NOMO-1 treated with DMSO at 0.1 percent for 48 hours (cell line): ENCODE data around the gene SLC19A1.
"Not testable (repeated sequence)": the region's sequence is repeated elsewhere in the genome, so short reads cannot be mapped to it uniquely, and the experiment has no call there.

Experiments used
- DNase-seq: peaks from one replicate; lab custom pipeline; 2025; ENCODE audit not compliant: unreplicated experiment; lab: John Stamatoyannopoulos, UW

SLC19A1 gene

DNA sequence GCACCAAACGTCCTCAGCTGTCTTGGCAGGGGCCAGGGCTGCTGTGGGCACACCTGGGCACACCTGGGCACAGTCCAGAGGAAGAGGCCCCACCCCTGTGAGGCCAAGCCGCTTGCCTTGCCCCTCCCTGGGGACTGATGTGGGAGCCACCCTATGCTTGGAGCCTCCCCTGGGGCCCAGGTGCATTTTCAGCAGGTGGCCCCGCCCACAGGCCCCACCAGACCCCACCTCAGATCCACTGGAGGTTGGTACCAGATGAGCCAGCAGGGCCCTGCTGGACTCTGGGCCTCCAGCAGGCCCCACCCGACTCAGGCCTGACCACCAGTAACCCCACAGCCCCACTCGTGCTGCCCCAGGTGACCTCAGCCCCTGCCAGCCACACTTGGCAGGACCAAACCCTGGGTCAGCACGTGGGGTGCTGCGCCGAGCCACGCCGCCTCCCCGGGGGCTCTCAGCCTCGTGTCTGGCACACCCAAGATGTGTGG lies 8.8 kb downstream of the SLC19A1 start:
- DNase-seq = no peak

DNA sequence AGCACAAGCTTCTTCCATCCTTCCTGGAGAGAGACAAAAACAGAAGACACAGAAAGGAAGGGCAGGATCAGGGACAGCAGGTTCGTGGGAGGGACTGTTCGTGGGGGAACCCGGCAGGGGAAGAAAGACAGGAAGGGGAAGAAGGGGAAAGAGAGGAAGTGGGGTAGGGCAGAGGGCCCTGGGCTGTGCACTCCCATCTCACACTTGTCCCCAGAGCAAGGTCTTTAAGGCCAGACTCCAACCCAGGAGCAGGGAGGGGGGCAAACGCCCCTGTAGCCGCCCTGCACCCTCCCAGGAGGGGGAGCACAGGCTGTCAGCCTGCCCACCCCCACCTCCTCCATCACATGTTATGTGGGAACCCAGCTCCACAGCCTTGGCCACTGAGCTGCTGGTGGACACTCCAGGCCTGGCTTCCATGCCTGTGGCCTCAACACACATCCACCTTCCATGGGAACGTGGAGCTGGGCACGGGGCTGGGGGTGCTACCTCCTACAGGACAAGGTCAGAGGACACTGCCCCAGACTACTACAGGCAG lies 9.3 kb downstream of the SLC19A1 start:
- peak; percentile 24 for DNase-seq

DNA sequence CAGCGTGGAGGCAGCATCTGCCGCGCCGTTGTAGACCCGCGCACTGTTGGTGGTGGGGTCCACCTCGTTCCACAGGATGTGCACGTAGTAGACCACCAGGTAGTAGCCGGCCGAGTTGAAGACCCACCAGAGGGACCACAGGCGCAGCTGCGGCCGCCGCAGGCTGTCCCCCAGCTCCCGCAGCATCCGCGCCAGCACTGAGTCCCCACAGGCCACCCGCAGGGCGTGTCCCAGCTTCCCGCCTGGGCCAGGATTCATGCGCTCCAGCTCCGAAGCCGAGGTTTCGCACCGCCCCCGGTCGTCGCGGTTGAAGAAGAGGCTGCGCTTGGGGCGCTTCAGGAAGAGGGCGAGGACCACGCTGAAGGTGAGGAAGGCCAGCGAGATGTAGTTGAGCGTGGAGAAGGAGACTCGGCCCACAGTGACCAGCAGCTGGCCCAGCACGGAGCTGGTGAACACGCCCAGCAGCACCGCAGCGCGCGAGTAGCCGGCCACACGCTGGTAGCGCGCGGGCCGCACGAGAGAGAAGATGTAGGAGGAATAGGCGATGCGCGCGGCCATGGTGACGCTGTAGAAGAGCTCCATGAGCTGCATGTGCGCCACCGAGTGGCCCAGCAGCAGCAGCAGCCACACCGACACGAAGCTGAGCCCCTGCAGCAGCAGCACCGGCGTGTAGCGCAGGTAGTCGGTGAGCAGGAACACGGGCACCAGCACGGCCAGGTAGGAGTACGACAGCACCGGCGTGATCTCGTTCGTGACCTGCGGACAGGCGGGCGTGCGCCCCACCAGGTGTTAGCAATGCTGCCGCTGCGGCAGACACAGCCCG lies 10.6 kb downstream of the SLC19A1 start:
- DNase-seq = no peak

DNA sequence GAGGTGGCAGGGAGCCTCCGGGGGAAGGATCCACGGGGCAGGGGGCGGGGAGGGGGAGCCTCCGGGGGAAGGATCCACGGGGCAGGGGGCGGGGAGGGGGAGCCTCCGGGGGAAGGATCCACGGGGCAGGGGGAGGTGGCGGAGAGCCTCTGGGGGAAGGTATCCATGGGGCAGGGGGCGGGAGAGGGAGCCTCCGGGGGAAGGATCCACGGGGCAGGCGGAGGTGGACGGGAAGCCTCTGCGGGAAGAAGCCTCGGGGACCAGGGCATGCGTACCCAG lies 11.2 kb downstream of the SLC19A1 start:
- not testable (repeated sequence) for DNase-seq

DNA sequence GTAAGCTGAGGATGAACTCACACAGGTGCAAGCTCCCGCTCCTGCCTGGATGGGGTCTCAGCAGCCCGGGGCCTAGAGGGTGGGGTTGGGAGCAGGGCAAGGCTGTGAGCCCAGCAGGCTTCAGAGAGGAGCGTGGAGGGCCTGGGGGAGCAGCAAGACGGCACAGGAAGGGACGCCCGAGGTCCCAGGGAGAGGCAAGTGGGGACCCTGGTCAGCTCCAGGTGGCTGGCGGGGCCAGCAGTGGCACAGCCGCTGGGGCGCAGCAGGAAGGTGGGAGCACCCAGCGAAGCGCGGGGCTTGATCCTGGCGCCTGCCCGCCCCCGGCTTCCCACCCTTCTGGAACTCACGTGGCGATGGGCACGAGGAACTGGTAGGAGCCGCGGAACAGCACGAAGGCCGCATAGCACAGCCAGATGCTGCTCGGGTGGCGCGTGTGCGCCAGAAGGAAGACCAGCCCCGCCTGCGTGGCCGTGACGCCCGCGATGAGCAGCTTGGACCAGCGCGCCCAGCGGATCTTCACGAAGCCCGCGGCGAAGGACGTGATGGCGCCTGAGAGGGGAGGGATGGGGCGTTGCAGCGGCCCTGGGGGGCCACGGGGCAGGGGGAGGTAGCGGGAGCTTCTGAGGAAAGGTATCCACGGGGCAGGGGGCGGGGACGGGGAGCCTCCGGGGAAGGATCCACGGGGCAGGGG lies 11.7 kb downstream of the SLC19A1 start:
- no peak for DNase-seq

DNA sequence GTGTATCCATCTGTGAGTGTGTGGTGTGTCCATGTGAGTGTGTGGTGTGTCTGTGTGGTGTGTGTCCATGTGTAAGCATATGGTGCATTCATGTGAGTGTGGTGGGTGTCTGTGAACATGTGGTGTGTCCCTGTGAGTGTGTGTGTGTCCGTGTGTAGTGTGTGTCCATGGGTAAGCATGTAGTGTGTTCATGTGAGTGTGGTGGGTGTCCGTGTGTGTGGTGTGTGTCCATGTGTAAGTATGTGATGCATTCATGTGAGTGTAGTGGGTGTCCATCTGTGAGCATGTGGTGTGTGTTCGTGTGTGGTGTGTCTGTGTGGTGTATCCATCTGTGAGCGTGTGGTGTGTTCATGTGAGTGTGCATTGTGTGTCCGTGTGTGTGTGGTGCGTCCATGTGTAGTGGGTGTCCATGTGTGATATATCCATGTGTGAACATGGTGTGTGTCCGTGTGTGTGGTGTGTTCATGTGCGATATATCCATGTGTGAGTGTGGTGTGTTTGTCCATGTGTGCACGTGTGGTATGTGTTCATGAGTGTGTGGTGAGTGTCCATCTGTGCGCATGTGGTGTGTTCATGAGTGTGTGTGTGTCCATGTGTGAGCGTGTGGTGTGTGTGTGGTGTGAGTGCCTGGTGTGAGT lies 12.3 kb downstream of the SLC19A1 start:
- no peak for DNase-seq

DNA sequence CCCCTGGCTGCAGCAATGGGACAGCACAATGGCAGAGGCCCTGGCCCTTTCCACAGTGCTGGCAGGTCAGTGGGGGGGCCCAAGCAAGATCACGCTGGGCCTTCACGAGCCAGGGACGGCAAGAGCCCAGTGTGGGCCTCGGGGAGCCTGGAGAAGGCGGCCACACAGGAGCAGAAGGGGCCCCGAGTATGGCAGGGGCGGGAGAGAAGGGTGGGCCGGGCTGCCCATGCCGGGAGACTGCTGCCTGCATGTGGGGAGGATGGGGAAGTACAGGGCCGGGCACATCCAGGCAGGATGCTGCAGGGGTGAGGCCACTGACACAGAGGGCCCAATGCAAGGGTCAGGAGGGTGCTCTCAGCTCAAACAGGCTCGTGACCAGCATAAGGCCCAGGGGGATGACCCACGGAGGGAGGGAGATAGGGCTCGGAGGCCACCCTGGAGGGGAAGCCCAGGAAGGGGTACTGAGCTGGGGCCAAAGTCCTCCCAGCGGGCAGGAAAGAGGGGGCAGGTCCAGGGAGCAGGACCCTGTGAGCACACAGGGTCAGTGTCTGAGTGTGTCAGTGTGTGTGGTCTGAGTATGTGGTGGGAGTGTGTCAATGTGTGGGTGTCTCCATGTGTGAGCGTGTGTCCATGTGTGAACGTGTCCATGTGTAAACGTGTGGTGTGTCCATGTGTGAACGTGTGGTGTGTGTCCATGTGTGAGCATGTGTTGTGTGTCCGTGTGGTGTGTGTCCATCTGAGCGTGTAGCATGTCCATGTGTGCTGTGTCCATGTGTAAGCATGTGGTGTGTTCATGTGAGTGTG lies 13.1 kb downstream of the SLC19A1 start:
- no peak for DNase-seq

DNA sequence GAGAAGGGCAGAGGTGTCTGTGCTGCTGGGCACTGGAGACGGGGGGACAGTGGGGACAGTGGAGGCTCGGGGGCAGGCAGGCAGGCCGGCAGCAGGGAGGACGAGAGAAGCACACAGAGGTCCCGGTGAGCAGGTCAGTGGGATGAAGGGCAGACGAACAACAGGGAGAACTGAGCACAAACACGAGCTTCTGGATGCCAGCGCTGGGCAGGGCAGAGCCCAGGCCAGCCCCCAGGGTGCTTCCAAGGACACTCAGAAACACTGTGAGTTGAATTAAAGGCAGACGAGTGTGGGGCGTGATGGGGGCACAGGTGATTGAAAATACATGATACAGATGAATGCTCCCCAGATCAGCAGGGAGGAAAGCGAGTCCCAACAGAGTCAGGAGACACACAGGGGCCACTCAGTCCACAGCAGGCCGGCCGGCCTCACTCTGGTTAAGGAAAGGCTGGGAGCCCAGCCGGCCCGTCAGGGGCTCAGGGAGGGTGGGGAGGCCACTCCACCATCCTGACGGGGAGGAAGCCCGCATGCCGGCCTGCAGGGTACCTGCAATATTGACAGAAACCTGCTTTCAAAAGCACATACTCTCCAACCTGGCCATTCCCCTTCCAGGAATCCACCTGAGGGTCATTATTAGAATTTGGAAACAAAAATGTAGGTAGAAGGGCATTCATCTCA lies 14.1 kb downstream of the SLC19A1 start:
- DNase-seq = no peak

DNA sequence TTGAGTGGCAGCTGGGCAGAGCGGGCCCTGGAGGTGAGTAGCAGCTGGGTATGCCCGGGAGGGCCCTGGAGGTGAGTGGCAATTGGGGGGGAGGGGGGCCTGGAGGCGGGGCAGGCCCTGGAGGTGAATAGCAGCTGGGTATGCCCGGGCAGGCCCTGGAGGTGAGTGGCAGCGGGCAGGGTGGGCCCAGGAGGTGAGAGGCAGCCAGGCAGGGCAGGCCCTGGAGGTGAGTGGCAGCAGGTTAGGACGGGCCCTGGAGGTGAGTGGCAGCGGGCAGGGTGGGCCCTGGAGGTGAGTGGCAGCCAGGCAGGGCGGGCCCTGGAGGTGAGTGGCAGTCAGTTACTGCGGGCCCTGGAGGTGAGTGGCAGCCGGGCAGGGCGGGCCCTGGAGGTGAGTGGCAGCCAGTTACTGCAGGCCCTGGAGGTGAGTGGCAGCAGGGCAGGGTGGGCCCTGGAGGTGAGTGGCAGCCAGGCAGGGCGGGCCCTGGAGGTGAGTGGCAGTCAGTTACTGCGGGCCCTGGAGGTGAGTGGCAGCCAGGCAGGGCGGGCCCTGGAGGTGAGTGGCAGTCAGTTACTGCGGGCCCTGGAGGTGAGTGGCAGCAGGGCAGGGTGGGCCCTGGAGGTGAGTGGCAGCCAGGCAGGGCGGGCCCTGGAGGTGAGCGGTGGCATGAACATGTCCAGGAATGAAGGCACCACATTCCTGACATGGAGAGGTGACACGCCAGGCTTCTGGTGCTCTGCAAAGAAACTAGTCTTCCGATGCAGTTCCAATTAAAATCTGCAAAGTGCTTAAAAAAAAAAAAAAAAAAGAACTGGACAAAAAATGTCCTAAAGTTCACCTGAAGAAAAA lies 14.9 kb downstream of the SLC19A1 start:
- not testable (repeated sequence) for DNase-seq

DNA sequence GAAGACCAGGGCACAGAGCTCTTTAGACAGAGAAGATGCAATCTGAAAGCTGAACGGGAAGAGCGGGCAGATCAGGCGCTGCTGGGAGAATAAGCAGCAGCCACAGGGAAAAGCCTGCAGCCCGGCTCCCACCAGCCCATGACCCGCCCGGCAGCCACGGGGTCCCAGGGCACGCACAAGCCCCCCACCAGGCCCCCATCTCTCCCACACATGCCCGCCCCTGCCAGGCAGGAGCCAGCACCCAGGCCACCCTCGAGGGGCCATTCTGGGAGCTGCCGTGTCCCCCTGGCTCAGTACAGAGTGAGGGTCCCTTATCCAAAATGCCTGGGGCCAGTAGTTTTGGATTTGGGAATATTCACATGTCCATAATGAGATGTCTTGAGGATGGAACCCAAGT lies 16.3 kb downstream of the SLC19A1 start:
- DNase-seq = no peak

DNA sequence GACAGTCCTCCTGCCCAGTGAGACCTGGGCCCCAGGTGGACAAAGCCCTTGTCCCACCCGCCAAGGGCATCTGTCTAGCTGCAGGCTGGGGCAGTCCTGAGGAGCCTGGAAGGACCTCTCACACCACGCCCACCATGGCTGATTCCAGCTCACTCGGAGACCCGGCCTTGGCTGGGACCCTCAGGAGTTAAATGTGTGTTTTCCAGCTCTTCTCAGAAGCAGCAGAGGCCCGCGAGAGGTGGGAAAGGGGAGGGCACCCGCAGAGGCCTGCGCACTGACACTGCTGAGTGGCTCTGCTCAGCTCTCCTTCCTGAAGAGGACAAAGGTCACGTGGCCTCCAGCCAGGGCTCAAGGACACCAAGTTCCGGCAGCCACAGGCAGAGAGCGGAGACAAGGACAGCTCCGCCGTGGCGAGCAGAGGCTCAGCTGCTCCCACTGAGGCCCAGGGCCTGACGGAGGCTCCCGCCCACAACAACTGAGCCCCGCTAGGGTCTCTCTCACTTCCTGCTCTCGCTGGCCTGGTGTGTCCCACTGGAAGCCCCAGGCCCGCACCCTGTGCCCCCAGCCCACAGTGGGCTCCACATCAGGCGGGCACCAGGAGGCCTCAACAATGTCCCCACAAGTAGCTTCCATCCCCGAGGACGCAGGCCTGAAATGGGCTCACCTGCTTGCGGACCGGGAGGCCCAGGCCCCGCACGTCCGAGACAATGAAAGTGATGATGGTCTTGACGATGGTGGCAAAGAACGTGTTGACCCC lies 16.9 kb downstream of the SLC19A1 start:
- no peak for DNase-seq

DNA sequence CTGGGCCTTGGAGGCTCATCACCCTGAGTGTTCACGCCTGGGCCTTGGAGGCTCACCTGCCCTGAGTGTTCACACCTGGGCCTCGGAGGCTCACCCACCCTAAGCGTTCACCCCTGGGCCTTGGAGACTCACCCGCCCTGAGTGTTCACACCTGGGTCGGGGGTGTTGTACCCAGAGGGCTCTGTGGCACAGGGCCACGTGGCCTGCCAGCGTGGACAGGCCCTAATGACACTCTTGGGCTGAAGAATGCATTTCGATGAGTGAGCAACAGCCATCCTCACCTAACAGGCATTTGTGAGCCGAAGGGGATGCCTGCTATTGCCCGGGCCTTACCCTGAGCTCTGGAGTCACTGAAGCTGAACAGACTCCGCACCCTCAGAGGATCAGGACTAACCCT lies 17.5 kb downstream of the SLC19A1 start:
- no peak for DNase-seq

DNA sequence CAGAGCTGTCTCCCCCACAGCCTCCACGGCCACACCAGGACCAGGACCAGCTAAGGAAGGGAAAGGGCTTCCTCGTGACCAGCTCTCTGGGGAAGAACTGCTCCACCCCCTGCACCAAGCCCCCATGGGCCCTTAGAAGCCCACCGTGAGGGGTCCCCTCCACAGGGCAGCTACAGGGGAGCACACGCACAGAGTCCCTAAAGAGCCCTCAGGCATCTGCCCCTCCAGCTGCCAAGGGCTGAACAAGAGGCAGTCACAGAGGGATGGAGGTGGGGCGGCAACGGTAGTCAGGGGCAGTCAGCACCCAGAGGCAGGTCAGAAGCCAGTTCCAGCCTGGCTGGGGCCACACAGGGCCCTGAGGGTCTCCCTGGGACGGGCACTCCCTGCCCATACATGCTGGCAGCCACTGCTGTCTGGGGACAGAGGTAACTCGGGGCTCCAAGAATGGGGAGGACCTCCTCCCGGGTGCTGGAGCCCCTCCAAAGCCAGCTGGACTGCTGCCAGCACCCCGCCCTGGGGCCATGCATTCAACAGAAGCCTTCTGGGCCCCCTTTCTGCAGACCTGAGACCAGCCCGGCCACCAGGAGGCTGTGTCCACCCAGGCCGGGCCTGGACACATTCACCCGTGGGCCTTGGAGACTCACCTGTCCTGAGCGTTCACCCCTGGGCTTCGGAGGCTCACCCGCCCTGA lies 18.7 kb downstream of the SLC19A1 start:
- no peak for DNase-seq

DNA sequence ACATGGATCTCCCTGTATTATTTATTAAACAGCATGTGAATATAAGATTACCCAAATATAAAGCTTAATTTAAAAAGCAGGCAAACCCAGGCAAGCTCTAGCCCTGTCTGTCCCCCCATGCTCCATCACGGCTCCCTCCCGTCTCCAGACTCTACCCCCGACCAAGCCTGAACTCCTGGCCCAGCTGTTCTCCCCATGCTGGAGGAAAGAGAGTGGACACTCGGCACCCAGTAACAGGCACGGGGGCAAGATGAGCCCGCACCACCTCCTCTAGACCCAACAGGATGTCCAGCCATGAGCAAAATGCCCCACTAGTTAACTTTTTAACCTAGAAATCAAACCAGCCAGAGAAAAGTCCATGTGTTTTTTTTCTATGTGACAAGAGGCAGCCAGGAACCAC lies 19.3 kb downstream of the SLC19A1 start:
- no peak for DNase-seq

DNA sequence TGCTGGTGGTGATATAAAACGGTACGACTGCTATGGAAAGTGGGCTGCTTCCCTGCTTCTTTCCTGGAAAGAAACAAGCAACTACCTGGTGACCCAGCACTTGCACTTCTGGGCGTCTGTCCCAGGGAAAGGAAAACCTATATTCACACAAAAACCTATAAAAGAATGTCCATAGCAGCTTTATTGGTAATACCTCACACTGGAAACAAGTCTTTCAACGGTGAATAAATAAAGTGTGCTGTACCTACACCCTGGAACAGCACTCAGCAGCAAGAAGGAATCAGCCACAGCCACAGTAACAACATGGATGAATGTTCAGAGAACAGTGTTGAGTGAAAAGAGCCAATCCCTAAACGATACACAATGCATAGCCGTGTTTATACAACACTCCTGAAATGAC lies 19.9 kb downstream of the SLC19A1 start:
- no peak for DNase-seq

DNA sequence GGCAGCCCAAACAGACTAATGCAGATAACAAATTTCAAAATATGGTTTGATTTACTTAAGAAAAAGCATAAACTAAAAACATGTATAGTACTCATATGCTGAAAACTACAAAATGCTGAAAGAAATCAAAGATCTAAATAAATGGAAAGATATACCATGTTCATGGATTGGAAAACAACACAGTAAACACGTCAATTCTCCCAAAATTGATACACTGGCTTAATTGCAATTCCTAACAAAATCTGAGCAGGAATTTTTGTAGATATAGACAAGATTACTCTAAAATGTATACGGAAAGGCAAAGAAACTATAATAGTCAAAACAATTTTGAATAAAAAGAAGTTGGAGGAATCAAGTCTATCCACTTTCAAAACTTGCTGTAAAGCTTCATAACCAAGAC lies 21.0 kb downstream of the SLC19A1 start:
- no peak for DNase-seq

DNA sequence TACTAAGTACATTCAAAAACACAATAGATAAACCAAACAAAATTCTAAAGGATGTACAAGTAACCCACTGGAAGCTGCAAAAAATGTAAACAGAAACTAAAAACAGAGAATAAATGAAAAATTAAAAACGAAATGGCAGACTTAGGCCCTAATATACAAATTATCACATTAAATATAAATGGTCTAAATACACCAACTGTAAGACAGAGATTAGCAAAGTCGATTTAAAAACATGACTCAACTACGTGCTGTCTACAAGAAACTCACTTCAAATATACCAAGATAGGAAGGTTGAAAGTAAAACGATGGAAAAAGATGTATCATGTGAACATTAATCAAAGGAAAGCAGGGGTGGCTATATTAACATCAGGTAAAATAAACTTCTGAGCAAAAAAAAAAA lies 23.1 kb downstream of the SLC19A1 start:
- DNase-seq = no peak

DNA sequence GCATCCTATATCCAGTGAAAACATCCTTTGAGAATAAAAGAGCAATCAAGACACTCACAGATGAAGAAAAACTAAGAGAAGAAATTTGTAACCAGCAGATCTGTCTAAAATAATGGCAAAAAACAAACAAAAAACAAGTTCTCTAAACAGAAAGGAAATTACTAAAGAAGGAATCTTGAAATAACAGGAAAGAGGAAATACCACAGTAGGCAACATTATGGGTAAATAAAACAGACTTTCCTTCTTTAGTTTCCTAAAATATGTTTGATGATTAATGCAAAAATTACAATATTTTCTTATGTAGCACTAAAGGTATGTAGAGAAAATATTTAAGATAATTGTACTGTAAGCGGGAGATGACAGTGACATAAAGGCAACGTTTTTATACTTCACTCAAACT lies 23.5 kb downstream of the SLC19A1 start:
- no peak for DNase-seq
